Fibroblast of skin of abdomen (primary cell): Measurements from ENCODE around the gene BNC2.
"Not testable (repeated sequence)": the region's sequence is repeated elsewhere in the genome, so short reads cannot be mapped to it uniquely, and the experiment has no call there.

Experiments
- DNase-seq: peaks from one replicate; pipeline ENCODE4 v3.0.0-alpha.2; 2013

The BNC2 gene

GRCh38 chr9:16496908-16497307 is 373.6 kb downstream of the BNC2 start:
- DNase-seq: no peak

DNA sequence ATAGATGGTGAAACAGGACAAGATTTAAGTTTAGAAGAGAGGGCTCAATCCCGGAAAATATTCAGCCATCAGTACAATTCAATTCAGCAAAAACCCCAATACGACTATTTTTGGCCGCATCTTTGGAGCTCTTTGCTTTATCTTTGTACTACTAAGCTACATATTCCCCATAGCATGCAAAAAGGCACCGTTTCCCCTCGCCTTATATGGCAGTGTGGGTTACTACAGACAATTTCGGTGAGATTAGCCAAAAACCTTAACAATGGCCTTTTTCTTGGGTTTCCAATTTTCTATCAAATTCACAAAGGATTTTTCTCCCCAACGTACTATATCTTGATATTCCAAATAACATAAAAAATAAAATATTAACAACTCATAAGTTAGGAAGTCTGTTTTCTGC is 382.6 kb downstream of the BNC2 start:
- DNase-seq: no peak

GRCh38 chr9:16485575-16486321 is 384.7 kb downstream of the BNC2 start:
- DNase-seq: no peak

- DNase-seq: peak; percentile 63
These were observed 385.3 kb downstream of the BNC2 start for GRCh38 chr9:16485160-16485559.

DNA sequence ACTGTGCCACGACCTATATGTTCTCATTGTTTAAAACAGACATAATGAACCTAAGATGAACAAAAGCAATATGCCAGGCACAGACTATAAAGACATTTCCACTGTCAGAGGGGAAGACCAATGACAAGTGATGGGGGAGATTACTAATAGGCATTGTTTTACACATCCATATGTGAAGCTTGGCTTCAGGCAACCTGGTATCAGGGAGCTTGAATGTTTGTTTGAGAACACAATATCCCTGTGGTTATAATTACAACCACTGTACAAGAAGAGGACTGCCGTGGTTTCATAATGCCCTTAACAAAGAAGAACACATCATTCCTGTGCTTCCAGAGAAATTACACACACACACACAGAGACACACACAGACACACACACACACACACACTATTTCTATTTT is 385.7 kb downstream of the BNC2 start:
- peak; percentile 63 for DNase-seq

GRCh38 chr9:16484180-16484579 is 386.3 kb downstream of the BNC2 start:
- DNase-seq: no peak

DNA sequence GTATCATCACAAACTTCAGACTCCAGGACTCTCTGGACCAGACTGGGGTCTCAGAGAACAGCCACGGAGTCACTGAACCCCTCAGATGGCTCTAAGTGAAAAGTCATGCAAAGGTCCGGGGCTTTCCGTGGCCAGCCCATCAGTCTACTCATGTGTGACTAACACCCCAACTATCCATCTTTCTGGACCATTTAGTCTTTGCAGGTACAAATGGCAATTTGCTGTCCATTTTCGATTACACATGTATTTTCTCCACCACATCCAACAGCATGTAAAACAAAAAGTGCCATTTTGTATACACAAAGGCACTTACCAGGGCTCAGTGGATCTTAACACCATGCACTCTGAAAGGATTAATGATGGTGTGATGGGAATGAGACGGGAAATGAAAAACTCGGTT is 387.7 kb downstream of the BNC2 start:
- DNase-seq: no peak

- not testable (repeated sequence) for DNase-seq
These were observed 389.9 kb downstream of the BNC2 start for GRCh38 chr9:16480584-16480983.

- DNase-seq: no peak
These were observed 394.5 kb downstream of the BNC2 start for GRCh38 chr9:16475996-16476395.

GRCh38 chr9:16475257-16475656 is 395.2 kb downstream of the BNC2 start:
- no peak for DNase-seq

DNA sequence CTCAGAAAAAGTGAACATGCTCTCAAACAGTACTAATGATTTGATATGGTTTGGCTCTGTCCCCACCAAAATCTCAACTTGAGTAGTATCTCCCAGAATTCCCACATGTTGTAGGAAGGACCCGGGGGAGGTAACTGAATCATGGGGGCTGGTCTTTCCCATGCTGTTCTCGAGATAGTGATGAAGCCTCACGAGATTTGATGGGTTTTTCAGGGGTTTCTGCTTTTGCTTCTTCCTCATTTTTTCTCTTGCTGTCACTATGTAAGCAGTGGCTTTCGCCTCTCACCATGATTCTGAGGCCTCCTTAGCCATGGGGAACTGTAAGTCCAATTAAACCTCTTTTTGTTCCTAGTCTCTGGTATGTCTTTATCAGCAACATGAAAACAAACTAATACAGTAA is 401.3 kb downstream of the BNC2 start:
- DNase-seq: no peak

DNA sequence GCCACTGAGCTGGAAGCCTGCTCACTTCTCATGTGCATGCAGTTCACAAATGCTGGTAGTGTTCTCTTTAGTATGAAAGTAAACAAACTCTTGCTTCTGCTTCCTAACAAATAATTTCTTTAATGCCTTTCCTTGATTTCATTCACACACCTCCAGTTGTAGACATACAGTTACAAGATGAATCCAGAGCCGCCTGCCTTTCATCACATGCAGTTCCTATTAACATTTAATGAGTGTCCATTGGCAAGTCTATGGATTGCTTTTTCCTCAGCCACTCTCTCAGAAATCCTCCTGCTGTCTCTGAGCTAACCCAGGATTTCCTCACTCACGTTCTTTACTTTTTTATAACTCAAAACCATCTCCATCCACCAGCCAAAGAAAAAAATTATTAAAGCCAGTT is 408.6 kb downstream of the BNC2 start:
- no peak for DNase-seq

DNA sequence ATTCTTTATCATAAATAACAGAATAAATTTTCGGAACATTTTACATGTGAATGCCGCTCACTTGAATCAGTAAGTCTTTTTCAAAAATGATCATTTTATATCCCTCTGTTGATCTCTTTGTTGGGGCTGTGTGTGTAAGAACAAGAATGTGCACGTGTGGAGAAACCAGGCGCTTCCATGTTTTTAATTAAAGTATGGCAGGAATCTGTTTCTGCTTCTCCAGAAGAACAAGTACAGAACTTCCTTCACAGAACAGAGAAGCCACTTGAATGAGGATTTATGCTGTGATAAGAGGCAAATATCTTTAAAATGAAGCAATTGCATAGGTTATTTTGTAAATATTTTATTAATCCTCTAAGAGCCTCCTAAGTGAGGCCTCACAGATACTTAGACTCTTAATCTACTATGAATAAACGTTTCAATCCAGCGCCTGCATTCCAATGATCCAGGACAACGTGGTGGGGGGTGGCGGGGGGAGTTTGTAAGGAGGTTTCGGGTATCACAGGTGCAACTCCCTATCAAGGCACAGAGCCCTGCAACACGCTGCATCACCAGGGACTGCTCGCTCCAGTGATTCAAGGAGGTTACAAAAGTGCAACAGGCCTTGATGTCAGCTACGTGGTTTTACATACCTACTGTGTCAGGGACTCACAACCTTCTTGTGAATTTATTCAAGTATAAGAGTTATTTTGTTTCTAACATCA is 409.2 kb downstream of the BNC2 start:
- DNase-seq: peak; percentile 58

DNA sequence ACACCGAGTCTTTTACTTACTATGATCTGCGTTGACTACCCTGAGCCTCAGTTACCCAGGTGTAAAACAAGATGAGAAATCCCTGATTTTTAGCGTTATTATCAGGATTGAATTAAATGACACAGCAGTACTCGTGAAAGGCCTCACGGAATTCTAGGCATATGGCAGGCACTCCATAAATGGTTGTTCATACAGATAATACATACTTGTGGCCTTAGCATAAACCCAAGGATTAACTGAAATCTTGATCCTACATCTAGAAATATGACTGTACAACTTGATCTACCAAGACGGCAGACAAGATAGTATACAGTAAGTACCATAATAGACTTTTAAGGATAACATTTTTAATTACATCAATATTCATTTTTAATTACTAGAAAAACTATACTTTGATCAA is 409.8 kb downstream of the BNC2 start:
- peak; percentile 74 for DNase-seq

DNA sequence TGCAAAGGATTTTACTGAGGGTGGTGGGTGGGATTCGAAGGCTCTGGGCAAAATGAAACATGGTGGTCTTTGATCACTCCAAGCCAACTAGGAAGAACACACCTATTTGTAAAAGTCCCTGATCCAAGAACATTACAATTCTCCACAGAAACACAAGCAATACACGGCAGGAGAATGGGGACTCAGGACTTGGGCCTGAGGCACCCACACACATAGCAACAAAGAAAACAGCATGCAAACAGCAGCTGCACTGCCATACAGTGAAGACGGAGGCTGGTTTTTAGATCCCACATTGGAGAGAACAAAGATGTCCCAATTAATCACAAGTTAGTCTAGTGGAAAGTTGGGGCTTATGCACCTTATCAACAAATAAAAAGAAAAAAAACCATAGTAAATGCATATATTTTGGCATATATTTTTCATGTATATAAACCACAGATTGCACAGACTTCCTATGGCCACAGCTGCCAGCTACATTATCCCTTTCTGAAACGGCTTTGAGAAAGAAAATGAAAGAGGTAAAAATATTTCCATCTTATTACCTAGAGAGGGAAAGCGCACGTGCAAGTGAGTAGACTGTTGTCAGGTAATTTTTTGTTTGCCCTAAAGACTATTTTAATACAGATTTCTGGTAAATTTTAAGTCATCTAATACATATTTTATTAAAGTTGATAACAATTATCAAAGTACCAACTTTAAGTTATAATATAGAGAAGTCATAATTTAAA is 410.9 kb downstream of the BNC2 start:
- DNase-seq: no peak

GRCh38 chr9:16458696-16459420 is 411.6 kb downstream of the BNC2 start:
- DNase-seq: peak; percentile 47

DNA sequence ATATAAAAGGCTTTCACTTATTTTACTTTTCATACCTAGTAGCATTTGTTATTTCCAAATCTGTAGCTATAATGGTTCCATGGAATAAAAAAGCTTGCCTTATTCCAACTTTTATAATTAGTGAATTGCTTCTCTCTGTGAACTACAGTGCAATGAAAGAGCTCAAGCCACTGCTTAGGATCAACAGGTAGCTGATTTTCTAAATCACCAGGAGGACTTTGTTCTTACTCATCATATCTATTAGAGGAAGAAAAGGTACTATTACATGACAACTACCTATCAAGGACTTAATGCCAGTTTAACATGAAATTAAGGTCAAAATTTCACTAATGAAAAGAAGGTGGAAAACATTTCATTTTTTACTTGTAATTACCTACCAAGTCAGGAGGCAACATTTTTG is 414.6 kb downstream of the BNC2 start:
- no peak for DNase-seq

GRCh38 chr9:16453390-16453789 is 417.1 kb downstream of the BNC2 start:
- no peak for DNase-seq

DNA sequence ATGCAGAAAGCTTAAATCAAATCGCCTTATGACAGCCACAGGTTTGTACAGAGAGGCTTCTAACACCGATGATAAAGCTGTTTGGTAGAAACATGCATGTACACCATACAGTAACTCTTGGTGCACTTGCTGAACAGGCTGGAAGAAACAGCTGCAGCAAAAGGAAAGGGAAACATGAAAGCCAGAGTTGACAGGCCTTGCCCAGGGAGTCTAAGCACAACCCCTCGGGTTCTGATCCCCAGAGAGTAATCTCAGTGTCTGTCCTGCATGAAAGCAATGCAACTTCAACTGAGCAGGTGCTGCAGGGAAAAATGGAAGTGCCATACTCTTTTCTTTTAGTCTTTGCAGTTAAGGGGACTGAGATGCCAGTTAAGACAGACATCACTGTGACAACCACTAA is 419.9 kb downstream of the BNC2 start:
- DNase-seq: no peak

DNA sequence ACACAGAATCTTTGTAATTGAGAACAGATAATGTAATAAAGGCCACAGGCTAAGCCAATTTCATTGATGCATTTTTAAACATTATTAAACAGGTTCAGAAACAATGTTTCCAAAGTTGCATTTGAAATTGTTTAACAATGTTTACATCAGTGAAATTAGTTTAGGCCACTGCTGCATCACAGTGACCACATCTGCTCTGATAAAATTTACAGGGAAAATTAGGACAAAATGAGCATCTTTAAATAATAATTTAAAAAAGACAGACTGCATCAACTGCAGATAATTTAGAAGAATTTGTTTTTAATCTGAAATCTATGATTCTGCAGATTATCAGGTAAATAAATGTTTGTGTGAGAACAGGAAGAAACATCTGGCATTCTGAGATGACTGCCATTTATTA is 420.4 kb downstream of the BNC2 start:
- no peak for DNase-seq

- no peak for DNase-seq
These were observed 421.3 kb downstream of the BNC2 start for GRCh38 chr9:16449076-16449730.

- no peak for DNase-seq
These were observed 422.5 kb downstream of the BNC2 start for GRCh38 chr9:16447946-16448345.
